Muscle layer of colon (tissue), 2 donors: ENCODE measurements around the gene AMY2B.
"Not testable (repeated sequence)": the region's sequence is repeated elsewhere in the genome, so short reads cannot be mapped to it uniquely, and the experiment has no call there.

Source experiments
- H3K27ac ChIP-seq: one replicate; pipeline ENCODE4 v1.7.0; 2013; ENCODE audit warnings: low read depth, mild to moderate bottlenecking, low read length, moderate library complexity
- H3K27me3 ChIP-seq, 2 donors: one replicate each; pipeline ENCODE4 v1.7.0; 2013; ENCODE audit warnings: low read length in 2 of 2, mild to moderate bottlenecking in 2 of 2; ENCODE audit not compliant: insufficient read depth in 2 of 2, control insufficient read depth in 1 of 2
- H3K36me3 ChIP-seq: one replicate; pipeline ENCODE4 v1.7.0; 2013; ENCODE audit warnings: mild to moderate bottlenecking, low read length; ENCODE audit not compliant: insufficient read depth
- H3K4me1 ChIP-seq: one replicate; pipeline ENCODE4 v1.7.0; 2013; ENCODE audit warnings: mild to moderate bottlenecking, low read length; ENCODE audit not compliant: insufficient read depth
- H3K4me3 ChIP-seq, 2 donors: one replicate each; pipeline ENCODE4 v1.7.0; 2013; ENCODE audit warnings: low read length in 2 of 2, low read depth in 1 of 2, mild to moderate bottlenecking in 1 of 2, moderate library complexity in 1 of 2
- H3K9ac ChIP-seq: one replicate; pipeline ENCODE4 v1.7.0; 2013; ENCODE audit warnings: low read length
- H3K9me3 ChIP-seq: one replicate; pipeline ENCODE4 v1.7.0; 2013; ENCODE audit warnings: mild to moderate bottlenecking, low read length
- donor health status: abdominal sarcoma.
- donor health status: Adenocarcinoma of cecum.

The AMY2B gene

DNA sequence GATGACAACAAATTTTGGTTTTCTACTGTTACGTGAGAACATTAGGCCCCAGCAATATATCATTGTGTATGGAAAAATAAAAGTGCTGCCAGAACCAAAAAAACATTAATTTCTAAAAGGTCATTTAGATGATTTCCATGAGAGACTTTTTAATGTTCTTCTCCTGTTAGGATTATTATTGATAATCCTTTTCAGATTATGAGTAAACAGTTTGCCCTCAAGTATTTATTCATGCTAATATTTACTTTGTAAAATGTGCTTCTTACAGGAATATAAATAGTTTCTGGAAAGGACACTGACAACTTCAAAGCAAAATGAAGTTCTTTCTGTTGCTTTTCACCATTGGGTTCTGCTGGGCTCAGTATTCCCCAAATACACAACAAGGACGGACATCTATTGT lies at the start of gene AMY2B:
TSS of gene AMY2B (plus strand) at position 301 of the 400 bp plus-strand sequence. CDS start at position 315, 14 bp downstream.
- not testable (repeated sequence) for H3K27me3 ChIP-seq

DNA sequence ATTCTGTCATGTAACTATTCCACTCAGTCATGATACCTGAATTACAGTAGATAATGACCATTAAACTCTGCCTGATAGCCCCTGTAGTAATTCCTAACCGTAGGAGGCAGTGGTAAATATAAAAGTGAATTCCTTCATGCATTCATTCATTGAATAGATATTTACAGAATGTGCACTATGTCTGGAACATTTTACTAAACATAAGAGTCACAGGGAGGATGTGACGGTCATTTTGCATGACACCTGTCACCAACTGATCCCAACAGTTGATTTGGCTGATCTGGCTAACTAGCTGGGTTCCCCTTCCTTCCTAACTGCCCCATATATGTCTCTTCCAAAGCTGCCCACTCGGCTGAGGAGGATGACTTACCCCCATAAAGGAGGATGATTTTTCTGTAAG lies 48.0 kb upstream of the AMY2B start:
- Histone ChIP-seq H3K36me3 (no peaks in the 10 kb centered on the region), H3K27me3 (no peaks in the 10 kb centered on the region), H3K9ac (no peak overlapping the region), H3K4me3 (no peak overlapping the region), H3K9me3 (no peaks in the 10 kb centered on the region), H3K4me1 (peaks cover 17% of the 10 kb centered on the region), H3K27ac (no peak overlapping the region)

More for the DNA sequence above, at the start of gene AMY2B:
- not testable (repeated sequence) for H3K27ac ChIP-seq, H3K4me3 ChIP-seq, H3K36me3 ChIP-seq, H3K9me3 ChIP-seq, H3K4me1 ChIP-seq, H3K9ac ChIP-seq

DNA sequence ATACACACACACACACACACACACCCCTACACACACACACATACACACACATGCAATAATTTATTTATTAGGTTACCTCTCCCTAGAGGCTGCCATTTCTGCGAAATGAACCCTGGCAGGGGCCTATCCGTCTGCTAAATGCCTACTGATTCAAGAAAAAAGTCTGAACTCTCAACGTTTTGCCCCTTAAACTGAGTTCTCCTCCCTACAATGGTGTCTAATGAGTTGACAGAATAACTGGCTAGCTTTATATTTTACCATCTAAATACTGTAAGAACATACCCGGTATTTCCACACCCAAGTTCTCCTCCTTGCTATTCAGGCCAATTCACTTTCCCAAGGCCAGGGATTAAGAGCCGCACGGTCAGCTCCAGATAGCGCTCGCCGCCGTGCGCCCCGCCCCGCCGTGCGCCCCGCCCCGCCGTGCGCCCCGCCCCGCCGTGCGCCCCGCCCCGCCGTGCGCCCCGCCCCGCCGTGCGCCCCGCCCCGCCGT lies 46.2 kb upstream of the AMY2B start:
- Histone ChIP-seq H3K27ac (no peak overlapping the region), H3K4me1 (peaks cover 21% of the 10 kb centered on the region), H3K9me3 (no peaks in the 10 kb centered on the region), H3K27me3 (no peaks in the 10 kb centered on the region), H3K9ac (no peak overlapping the region), H3K36me3 (peaks cover 3% of the 10 kb centered on the region), H3K4me3 (peak overlapping the region in 1 of 2 donors; percentile 38)

DNA sequence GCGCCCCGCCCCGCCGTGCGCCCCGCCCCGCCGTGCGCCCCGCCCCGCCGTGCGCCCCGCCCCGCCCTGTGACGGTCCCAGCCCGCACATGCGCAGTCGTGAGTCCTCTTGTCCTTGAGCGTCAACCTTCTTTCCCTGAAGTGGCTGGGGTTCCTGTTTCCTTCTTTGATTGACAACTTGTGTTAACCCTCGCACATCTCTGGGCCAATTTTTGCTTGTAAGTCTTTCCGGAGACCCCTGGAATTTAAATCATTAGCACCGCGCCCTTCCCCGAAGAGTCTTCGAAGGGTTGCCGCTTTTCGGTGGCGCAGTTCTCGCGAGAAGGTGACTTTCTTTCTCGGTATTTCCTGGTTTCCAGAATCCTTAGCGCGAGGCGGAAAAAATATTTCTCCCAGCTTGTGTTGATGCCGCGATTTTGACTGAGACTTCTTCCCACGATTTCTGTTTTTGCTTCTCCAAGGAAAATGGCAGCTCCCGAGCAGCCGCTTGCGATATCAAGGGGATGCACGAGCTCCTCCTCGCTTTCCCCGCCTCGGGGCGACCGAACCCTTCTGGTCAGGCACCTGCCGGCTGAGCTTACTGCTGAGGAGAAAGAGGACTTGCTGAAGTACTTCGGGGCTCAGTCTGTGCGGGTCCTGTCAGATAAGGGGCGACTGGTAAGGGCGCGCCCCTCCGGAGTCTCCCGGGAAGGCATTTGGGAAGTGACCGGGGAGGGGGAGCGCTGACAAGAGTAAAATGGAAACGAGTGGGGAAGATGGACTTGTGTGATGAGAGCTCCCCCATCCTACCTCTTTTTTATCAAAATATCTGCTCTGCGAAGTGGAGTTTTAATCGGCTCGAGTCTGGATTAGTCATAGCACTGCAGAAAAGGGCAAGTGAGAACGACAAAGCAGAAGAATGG lies 45.5 kb upstream of the AMY2B start, which contains the start of gene RNPC3:
TSS of gene RNPC3 (plus strand) at position 93 of the 901 bp plus-strand sequence. CDS start at position 465, 372 bp downstream.
- Histone ChIP-seq H3K36me3 (peaks cover 3% of the 10 kb centered on the region), H3K9me3 (no peaks in the 10 kb centered on the region), H3K27ac (peak within 1 kb of the TSS; percentile 74), H3K4me1 (peaks cover 21% of the 10 kb centered on the region), H3K27me3 (no peaks in the 10 kb centered on the region), H3K4me3 (peak within 1 kb of the TSS; percentile 95 to 98), H3K9ac (peak within 1 kb of the TSS; percentile 92)

DNA sequence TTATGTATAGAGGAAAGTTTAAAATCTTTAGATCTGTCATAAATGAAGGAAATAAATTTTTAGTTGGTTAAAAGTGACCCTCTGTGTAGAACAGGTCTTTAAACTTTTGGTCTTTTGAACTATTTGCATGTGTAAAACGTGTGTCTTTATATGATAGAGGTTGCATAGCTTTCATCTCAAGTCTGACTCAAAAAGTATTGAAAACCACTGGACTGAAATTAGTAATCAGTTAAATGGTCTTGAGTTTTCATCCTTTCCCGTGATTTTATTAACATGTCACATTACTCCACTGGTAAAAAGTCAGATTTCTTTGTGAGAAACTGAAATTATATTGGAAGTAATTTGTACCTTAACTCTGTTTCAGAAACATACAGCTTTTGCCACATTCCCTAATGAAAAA lies 44.1 kb upstream of the AMY2B start:
- Histone ChIP-seq H3K9ac (no peak overlapping the region), H3K27me3 (no peaks in the 10 kb centered on the region), H3K36me3 (peaks cover 6% of the 10 kb centered on the region), H3K9me3 (no peaks in the 10 kb centered on the region), H3K4me1 (peaks cover 21% of the 10 kb centered on the region), H3K4me3 (peak overlapping the region; percentile 95 to 98), H3K27ac (no peak overlapping the region)

DNA sequence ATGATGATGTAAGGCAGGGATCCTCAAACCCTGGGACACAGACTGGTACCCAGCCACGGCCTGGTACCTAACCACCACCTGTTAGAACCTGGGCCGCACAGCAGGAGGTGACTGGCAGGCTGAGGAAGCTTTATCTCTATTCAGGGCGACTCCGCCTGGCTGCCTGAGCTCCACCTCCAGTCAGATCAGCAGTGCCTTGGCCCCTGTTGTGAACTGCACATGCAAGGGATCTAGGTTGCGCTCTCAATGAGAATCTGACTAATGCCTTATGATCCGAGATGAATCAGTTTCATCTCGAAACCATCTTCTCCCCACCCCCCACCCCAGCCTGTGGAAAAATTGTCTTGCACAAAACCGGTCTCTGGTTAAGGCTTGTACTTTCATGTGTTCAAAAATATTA lies 41.6 kb upstream of the AMY2B start:
- Histone ChIP-seq H3K9me3 (no peaks in the 10 kb centered on the region), H3K4me3 (no peak overlapping the region), H3K36me3 (peaks cover 15% of the 10 kb centered on the region), H3K9ac (no peak overlapping the region), H3K4me1 (peaks cover 21% of the 10 kb centered on the region), H3K27ac (no peak overlapping the region), H3K27me3 (no peaks in the 10 kb centered on the region)

DNA sequence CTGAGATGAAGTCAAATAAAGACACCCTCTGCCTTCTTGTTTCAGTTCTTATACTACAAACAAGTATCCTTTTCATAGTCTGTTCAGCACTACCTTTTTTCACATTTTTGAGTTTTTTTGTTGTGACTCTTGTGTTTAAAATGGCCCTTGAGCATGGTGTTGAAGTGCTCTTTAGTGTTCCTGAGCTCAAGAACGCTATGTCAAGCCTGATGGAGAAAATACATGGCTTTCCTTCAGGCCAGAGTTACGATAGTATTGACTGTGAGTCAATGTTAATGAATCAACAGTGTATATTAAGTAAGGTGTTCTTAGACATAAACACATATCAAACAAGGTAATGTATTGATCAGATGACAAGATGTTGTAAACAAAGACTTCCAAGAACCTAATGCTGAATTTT lies 33.2 kb upstream of the AMY2B start:
- H3K27me3 ChIP-seq: no peaks in the 10 kb centered on the region
- H3K4me3 ChIP-seq: no peak overlapping the region
- no peaks in the 10 kb centered on the region for H3K4me1 ChIP-seq
- no peaks in the 10 kb centered on the region for H3K9me3 ChIP-seq
- H3K27ac ChIP-seq: no peak overlapping the region
- H3K36me3 ChIP-seq: peaks cover 44% of the 10 kb centered on the region
- no peak overlapping the region for H3K9ac ChIP-seq

DNA sequence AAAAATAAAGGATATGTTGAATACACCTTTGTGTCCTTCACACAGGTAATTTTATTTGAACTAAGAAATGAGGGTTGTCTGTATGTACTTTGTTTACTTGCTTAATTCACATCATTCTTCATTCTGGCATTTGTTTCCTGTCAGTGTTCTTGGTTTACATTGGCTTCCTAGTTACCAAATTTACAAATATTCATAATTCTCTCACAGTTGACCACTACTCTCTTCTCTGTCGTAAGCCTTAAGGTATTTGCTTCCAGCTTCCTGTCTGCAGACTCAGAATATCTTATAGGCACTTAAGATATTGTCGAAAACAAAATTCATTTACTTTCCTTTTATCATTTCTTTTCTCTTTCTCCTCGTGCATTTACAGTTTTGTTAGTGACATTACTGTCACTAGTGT lies 30.0 kb upstream of the AMY2B start:
- no peak overlapping the region for H3K9ac ChIP-seq
- H3K27me3 ChIP-seq: no peaks in the 10 kb centered on the region
- H3K27ac ChIP-seq: no peak overlapping the region
- H3K9me3 ChIP-seq: no peaks in the 10 kb centered on the region
- H3K4me1 ChIP-seq: no peaks in the 10 kb centered on the region
- peaks cover 55% of the 10 kb centered on the region for H3K36me3 ChIP-seq
- H3K4me3 ChIP-seq: no peak overlapping the region

DNA sequence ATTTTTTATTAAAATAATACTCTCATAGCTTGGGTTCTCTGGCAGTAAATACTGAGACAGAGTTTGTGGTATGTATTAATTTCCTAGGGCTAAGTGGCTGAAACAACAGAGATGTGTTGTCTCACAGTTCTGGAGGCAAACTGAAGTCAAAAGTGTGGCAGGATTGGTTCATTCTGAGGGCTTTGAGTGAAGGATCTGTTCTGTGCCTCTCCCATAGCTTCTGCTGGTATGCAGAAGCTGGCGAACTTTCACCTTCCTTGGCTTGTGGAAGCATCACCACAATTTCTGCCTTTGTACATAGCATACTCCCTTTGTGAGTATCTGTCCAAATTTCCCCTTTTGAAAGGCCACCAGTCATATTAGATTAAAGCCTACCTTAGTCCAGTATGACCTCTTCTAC lies 24.9 kb upstream of the AMY2B start:
- no peaks in the 10 kb centered on the region for H3K4me1 ChIP-seq
- H3K27ac ChIP-seq: no peak overlapping the region
- no peaks in the 10 kb centered on the region for H3K9me3 ChIP-seq
- H3K4me3 ChIP-seq: no peak overlapping the region
- H3K36me3 ChIP-seq: peaks cover 48% of the 10 kb centered on the region
- no peaks in the 10 kb centered on the region for H3K27me3 ChIP-seq
- H3K9ac ChIP-seq: no peak overlapping the region

DNA sequence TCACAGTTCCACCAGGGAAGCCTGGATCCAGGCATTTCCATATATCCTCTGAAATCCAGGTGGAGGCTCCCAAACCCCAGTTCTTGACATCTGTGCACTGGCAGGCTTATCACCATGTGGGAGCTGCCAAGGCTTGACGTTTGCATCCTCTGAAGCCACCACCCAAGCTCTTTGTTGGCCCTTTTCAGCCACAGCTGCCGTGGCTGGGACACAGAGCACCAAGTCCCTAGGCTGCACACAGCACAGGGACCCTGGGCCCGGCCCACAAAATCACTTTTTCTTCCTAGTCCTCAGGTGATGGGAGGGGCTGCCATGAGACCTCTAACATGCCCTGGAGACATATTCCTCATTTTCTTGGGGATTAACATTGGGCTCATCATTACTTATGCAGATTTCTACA lies 23.5 kb upstream of the AMY2B start:
- H3K27ac ChIP-seq: no peak overlapping the region
- peaks cover 48% of the 10 kb centered on the region for H3K36me3 ChIP-seq
- no peaks in the 10 kb centered on the region for H3K4me1 ChIP-seq
- H3K9me3 ChIP-seq: no peaks in the 10 kb centered on the region
- H3K9ac ChIP-seq: no peak overlapping the region
- no peak overlapping the region for H3K4me3 ChIP-seq
- H3K27me3 ChIP-seq: no peaks in the 10 kb centered on the region

DNA sequence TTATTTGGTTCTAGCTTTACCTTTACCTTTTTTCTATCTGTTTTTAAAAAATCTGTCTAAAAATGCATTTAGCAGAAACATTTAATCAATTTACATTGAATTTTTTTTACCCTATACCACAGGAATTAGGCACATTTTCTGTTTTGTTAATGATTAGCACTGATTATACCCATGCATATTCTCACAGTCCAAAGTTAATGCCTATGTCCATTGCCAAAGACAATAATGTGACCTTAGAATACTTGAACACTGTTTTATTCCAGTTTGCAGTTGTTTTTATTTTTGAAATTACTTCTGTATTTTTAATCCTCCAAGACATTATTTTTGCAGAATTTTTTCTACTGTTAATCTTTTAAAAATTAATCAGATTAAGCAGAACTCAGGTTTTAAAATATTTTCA lies 11.0 kb upstream of the AMY2B start:
- Histone ChIP-seq H3K4me3 (no peak overlapping the region), H3K27ac (no peak overlapping the region), H3K9ac (no peak overlapping the region), H3K9me3 (no peaks in the 10 kb centered on the region), H3K27me3 (no peaks in the 10 kb centered on the region), H3K36me3 (peaks cover 5% of the 10 kb centered on the region), H3K4me1 (no peaks in the 10 kb centered on the region)

DNA sequence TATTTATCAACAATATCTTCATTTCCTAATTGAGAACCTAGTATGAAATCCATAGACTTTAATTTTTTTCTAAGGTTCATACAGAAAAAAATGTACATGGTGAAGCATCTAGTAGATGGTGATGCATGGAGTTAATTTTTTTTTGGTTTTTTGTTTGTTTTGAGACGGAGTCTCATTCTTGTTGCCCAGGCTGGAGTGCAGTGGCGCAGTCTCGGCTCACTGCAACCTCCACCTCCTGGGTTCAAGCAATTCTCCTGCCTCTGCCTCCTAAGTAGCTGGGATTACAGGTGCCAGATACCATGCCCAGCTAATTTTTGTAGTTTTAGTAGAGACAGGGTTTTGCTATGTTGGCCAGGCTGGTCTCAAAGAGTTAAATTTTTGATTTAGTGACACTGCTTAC lies 10.3 kb upstream of the AMY2B start:
- not testable (repeated sequence) for H3K4me3 ChIP-seq, H3K36me3 ChIP-seq, H3K27me3 ChIP-seq, H3K27ac ChIP-seq, H3K4me1 ChIP-seq, H3K9me3 ChIP-seq, H3K9ac ChIP-seq
